ENCODE results near the gene IKBIP. TPM values are rescaled to one million over a fixed set of nuclear protein-coding genes. Genes with fewer than 3 reads are reported as not detected.
A peak's percentile ranks its signal among the peaks of the same experiment; 100 is the strongest.
"Not testable (repeated sequence)": the region's sequence is repeated elsewhere in the genome, so short reads cannot be mapped to it uniquely, and the experiment has no call there.

IKBIP gene
- polyA plus RNA-seq, 2 of the 4 experiments (the other 2 are of a cell fraction): 58.7 to 67.6 TPM

DNA sequence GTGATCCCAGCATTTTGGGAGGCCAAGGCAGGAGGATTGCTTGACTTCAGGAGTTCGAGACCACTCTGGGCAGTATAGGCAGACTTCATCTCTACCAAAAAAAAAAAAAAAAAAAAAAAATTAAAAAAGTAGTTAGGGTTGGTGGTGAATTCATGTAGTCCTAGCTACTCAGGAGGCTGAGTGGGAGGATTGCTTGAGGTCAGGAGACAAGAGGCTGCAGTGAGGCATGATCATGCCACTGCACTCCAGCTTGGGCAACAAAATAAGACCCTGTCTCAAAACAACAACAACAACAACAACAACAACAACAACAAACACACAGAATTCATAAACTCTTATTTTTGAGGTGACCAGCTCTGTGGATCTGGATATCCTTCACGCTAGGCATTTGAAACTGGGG is 34.0 kb downstream of the IKBIP start:
- no peaks in the 10 kb centered on the region for H3K4me1 ChIP-seq
- no peak overlapping the region for H3K27ac ChIP-seq
- no peak for TF ChIP-seq MAFK (IDR thresholded peaks at IDR 0.05; ENCODE audit: partially characterized antibody)
- no peak for TF ChIP-seq CHD4 (IDR thresholded peaks at IDR 0.05; ENCODE audit: borderline replicate concordance)
- H3K4me3 ChIP-seq: no peak overlapping the region
- FAIRE-seq (no peak), ATAC-seq (no peak), DNase-seq (ENCODE audit: low read depth in 1 of 2, low spot score in 1 of 2) (no peak)
- no peaks in the 10 kb centered on the region for H3K9me3 ChIP-seq
- ChIA-PET CTCF (interaction anchor here (0.7 to 1.7 kb wide), 3 partner anchors 16 to 39 kb away, joined by 3 to 4 read pairs (median 3); no protein-coding TSS in a partner anchor), POLR2A (interaction anchor here (0.7 kb wide), 1 partner anchor 17 kb away, joined by 4 read pairs; the partner anchor contains the start of gene SLC25A3)
- 81% methylated on average over 2 of the region's 2 CpGs for WGBS (ENCODE audit: missing lambda C conversion rate)
- no peak overlapping the region for H3K4me2 ChIP-seq

DNA sequence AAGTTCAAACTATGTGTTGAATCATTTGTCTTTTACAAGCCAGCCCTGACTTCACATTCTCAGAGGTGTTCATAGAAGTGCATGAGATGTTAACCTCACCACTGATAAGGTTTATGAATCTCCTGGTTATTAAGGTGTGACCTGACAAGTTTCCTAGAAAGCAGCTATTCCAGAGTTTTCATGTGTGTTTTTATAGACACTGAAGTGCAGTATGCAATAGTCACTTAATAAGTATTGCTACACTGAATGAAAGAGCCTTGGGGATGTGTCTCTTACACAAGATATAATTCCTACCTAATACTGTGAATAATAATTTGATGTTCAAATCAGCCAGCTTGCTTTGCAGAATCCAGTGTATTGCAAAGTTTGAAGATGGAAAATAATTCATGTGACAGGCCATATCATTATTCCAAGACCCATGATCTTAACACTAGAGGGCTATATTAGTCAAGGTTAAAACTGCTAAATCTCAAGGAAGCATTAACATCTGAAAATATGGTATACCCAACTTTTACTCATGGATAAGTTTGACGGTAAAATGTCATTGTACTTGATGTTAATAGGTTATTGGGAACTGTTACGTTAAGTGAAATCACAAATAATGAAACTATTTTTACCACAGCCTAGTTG is 38.1 kb downstream of the IKBIP start:
- ATAC-seq: peak; percentile 32 to 33; a peak in 4 of 6 replicates
- no peak for DNase-seq (ENCODE audit: low read depth in 1 of 2, low spot score in 1 of 2)
- ChIA-PET CTCF (interaction anchor here (0.7 to 5.4 kb wide), 11 partner anchors 10 to 393 kb away, joined by 3 to 22 read pairs (median 4); partner anchors contain the start of gene SLC25A3), POLR2A (interaction anchor here (3.0 kb wide), 1 partner anchor 13 kb away, joined by 13 read pairs; the partner anchor contains the start of gene SLC25A3)
- H3K9me3 ChIP-seq: no peaks in the 10 kb centered on the region
- FAIRE-seq: no peak
- H3K27ac ChIP-seq: no peak overlapping the region
- 65% methylated on average over 2 of the region's 2 CpGs for WGBS (ENCODE audit: missing lambda C conversion rate)
- TF ChIP-seq, protein P1, sequence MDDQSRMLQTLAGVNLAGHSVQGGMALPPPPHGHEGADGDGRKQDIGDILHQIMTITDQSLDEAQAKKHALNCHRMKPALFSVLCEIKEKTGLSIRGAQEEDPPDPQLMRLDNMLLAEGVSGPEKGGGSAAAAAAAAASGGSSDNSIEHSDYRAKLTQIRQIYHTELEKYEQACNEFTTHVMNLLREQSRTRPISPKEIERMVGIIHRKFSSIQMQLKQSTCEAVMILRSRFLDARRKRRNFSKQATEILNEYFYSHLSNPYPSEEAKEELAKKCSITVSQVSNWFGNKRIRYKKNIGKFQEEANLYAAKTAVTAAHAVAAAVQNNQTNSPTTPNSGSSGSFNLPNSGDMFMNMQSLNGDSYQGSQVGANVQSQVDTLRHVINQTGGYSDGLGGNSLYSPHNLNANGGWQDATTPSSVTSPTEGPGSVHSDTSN (IDR thresholded peaks at IDR 0.05): no peak
- no peak for TF ChIP-seq EP300 (IDR thresholded peaks at IDR 0.05)
- no peak for TF ChIP-seq ZC3H11A (IDR thresholded peaks at IDR 0.05)
- no peak for TF ChIP-seq SMC3 (IDR thresholded peaks at IDR 0.05)
- TF ChIP-seq RAD21 (conservative IDR thresholded peaks at IDR 0.05 in 1 of 2, IDR thresholded peaks at IDR 0.05 in 1 of 2): peak; percentile 26 to 36; a peak in 2 of 5 replicates
- no peak for TF ChIP-seq EHMT2 (IDR thresholded peaks at IDR 0.05; ENCODE audit: low read depth)
- TF ChIP-seq CBX8 (IDR thresholded peaks at IDR 0.05): no peak
- no peak for TF ChIP-seq ZNF302 (CRISPR knock-in tag; IDR thresholded peaks at IDR 0.05)
- H3K4me3 ChIP-seq: no peak overlapping the region
- no peaks in the 10 kb centered on the region for H3K4me1 ChIP-seq
- H3K4me2 ChIP-seq: no peak overlapping the region

DNA sequence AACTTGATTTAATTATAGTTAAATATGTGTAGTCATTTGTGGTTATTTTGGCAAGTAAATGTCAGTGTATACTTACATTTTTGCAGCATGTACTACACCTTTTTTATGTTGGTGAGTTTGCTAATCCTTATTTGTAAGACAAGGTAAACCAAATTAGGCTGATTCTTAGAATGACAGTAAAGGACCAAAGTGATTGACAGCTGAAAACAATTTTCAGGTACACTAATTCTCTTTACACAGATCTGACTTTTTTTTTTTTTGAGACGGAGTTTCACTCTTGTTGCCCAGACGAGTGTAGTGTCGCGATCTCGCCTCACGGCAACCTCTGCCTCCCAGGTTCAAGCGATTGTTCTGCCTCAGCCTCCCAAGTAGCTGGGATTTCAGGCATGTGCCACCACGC is 42.7 kb downstream of the IKBIP start:
- H3K27ac ChIP-seq: no peak overlapping the region
- TF ChIP-seq PHF8 (IDR thresholded peaks at IDR 0.05; ENCODE audit: borderline replicate concordance, low read depth): no peak
- no peak for TF ChIP-seq RAD21 (conservative IDR thresholded peaks at IDR 0.05 in 1 of 2, IDR thresholded peaks at IDR 0.05 in 1 of 2)
- TF ChIP-seq KDM5A (IDR thresholded peaks at IDR 0.05): no peak
- TF ChIP-seq POLR2AphosphoS2 (conservative IDR thresholded peaks at IDR 0.05; ENCODE audit: low read length): 0 out of 2 replicates have a peak, but pooled peaks have one; percentile 42
- WGBS (ENCODE audit: missing lambda C conversion rate): 95% methylated on average over 8 of the region's 8 CpGs
- CTCF ChIA-PET: interaction anchor here (0.9 to 1.4 kb wide), 2 partner anchors 9 to 97 kb away, joined by 3 read pairs; partner anchors contain the start of gene SLC25A3
- peaks cover under 1% of the 10 kb centered on the region; the same call in 1 of the 3 replicates for H3K4me1 ChIP-seq
- no peak for FAIRE-seq
- no peak overlapping the region for H3K4me3 ChIP-seq
- ATAC-seq: no peak
- H3K9me3 ChIP-seq: no peaks in the 10 kb centered on the region
- H3K4me2 ChIP-seq: no peak overlapping the region
- POLR2A ChIA-PET: interaction anchor here (2.2 kb wide), 1 partner anchor 9 kb away, joined by 19 read pairs; the partner anchor contains the start of gene SLC25A3
- no peak for DNase-seq (ENCODE audit: low read depth in 1 of 2, low spot score in 1 of 2)

DNA sequence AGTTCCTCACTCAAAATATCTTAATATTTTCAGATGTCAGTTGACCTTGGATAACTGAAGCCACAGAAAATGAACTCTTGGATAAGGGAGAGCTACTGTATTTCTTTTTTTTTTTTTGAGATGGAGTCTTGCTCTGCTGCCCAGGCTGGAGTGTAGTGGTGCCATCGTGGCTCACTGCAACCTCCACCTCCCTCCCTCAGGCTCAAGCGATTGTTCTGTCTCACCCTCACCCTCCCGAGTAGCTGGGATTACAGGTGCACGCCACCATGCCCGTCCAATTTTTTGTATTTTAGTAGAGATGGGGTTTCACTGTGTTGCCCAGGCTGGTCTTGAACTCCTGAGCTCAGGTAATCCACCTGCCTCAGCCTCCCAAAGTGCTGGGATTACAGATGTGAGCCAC is 47.3 kb downstream of the IKBIP start:
- H3K4me2 ChIP-seq; DNase-seq (ENCODE audit: low read depth in 1 of 2, low spot score in 1 of 2); ATAC-seq; H3K4me3 ChIP-seq; FAIRE-seq; H3K9me3 ChIP-seq; POLR2A ChIA-PET; H3K27ac ChIP-seq: not testable (repeated sequence)
- H3K4me1 ChIP-seq: peaks cover 23% of the 10 kb centered on the region
- WGBS (ENCODE audit: missing lambda C conversion rate): 89% methylated on average over 5 of the region's 5 CpGs
- CTCF ChIA-PET: interaction anchor here (0.9 to 2.8 kb wide), 6 partner anchors 8 to 56 kb away, joined by 3 to 15 read pairs (median 4); no protein-coding TSS in a partner anchor
